Liver (tissue), 3 donors: ENCODE measurements around the gene AMOTL1.

Experiments
- CTCF ChIP-seq: fragments of 150-350 bp; IDR thresholded peaks from 2 replicates; pipeline ENCODE4 v1.5.1; 2017; ENCODE audit warnings: improper control_type of control experiment, low read depth, low read length; ENCODE audit not compliant: missing input control
- EGR1 ChIP-seq, 2 donors: IDR thresholded peaks; 2 replicates each; pipeline ENCODE4 v1.6.1; 2016 to 2018; ENCODE audit warnings: antibody characterized with exemption in 2 of 2, low read depth in 2 of 2
- FOXA1 ChIP-seq: IDR thresholded peaks from 2 replicates; pipeline ENCODE4 v1.6.1; 2016; ENCODE audit warnings: antibody characterized with exemption
- FOXA2 ChIP-seq: IDR thresholded peaks from 2 replicates; pipeline ENCODE4 v1.6.1; 2016; ENCODE audit warnings: antibody characterized with exemption
- GABPA ChIP-seq, 2 donors: IDR thresholded peaks in 1 of 2; conservative IDR thresholded peaks in 1 of 2; 2 replicates each; pipeline ENCODE4 v1.6.1; 2016; ENCODE audit warnings: antibody characterized with exemption in 2 of 2, mild to moderate bottlenecking in 1 of 2, moderate library complexity in 1 of 2
- HNF4A ChIP-seq, 2 donors: conservative IDR thresholded peaks; 2 replicates each; pipeline ENCODE4 v1.6.1; 2016; ENCODE audit warnings: antibody characterized with exemption in 2 of 2, mild to moderate bottlenecking in 2 of 2
- MAX ChIP-seq: IDR thresholded peaks from 2 replicates; pipeline ENCODE4 v1.6.1; 2016; ENCODE audit warnings: antibody characterized with exemption
- RAD21 ChIP-seq, 2 donors: IDR thresholded peaks; 2 replicates each; pipeline ENCODE4 v1.6.1; 2016; ENCODE audit warnings: antibody characterized with exemption in 2 of 2, mild to moderate bottlenecking in 2 of 2
- SP1 ChIP-seq: IDR thresholded peaks from 2 replicates; pipeline ENCODE4 v1.6.1; 2018; ENCODE audit warnings: antibody characterized with exemption, mild to moderate bottlenecking
- TAF1 ChIP-seq: conservative IDR thresholded peaks from 2 replicates; pipeline ENCODE4 v1.6.1; 2016; ENCODE audit warnings: antibody characterized with exemption, mild to moderate bottlenecking
- YY1 ChIP-seq: IDR thresholded peaks from 2 replicates; pipeline ENCODE4 v1.6.1; 2016; ENCODE audit warnings: antibody characterized with exemption, mild to moderate bottlenecking
- TF ChIP-seq, protein P1 (sequence below): IDR thresholded peaks from 2 replicates; pipeline ENCODE4 v1.6.1; 2016; ENCODE audit warnings: antibody characterized with exemption
- TF ChIP-seq, protein P2 (sequence below): IDR thresholded peaks from 2 replicates; pipeline ENCODE4 v1.6.1; 2016; ENCODE audit warnings: antibody characterized with exemption, mild to moderate bottlenecking
- donor health status: healthy.
- donor health status: healthy.

GRCh38 chr11:94884376-94884775 is 116.2 kb downstream of the AMOTL1 start:
- TF ChIP-seq EGR1 (IDR thresholded peaks at IDR 0.05; ENCODE audit: low read depth in 2 of 2), result no peak
- TF ChIP-seq MAX, result no peak
- no peak for TF ChIP-seq CTCF
- no peak for TF ChIP-seq TAF1
- TF ChIP-seq SP1, result no peak
- TF ChIP-seq, protein P1, sequence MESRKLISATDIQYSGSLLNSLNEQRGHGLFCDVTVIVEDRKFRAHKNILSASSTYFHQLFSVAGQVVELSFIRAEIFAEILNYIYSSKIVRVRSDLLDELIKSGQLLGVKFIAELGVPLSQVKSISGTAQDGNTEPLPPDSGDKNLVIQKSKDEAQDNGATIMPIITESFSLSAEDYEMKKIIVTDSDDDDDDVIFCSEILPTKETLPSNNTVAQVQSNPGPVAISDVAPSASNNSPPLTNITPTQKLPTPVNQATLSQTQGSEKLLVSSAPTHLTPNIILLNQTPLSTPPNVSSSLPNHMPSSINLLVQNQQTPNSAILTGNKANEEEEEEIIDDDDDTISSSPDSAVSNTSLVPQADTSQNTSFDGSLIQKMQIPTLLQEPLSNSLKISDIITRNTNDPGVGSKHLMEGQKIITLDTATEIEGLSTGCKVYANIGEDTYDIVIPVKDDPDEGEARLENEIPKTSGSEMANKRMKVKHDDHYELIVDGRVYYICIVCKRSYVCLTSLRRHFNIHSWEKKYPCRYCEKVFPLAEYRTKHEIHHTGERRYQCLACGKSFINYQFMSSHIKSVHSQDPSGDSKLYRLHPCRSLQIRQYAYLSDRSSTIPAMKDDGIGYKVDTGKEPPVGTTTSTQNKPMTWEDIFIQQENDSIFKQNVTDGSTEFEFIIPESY, result no peak
- no peak for TF ChIP-seq FOXA2
- TF ChIP-seq RAD21 (IDR thresholded peaks at IDR 0.05), result no peak
- TF ChIP-seq, protein P2, sequence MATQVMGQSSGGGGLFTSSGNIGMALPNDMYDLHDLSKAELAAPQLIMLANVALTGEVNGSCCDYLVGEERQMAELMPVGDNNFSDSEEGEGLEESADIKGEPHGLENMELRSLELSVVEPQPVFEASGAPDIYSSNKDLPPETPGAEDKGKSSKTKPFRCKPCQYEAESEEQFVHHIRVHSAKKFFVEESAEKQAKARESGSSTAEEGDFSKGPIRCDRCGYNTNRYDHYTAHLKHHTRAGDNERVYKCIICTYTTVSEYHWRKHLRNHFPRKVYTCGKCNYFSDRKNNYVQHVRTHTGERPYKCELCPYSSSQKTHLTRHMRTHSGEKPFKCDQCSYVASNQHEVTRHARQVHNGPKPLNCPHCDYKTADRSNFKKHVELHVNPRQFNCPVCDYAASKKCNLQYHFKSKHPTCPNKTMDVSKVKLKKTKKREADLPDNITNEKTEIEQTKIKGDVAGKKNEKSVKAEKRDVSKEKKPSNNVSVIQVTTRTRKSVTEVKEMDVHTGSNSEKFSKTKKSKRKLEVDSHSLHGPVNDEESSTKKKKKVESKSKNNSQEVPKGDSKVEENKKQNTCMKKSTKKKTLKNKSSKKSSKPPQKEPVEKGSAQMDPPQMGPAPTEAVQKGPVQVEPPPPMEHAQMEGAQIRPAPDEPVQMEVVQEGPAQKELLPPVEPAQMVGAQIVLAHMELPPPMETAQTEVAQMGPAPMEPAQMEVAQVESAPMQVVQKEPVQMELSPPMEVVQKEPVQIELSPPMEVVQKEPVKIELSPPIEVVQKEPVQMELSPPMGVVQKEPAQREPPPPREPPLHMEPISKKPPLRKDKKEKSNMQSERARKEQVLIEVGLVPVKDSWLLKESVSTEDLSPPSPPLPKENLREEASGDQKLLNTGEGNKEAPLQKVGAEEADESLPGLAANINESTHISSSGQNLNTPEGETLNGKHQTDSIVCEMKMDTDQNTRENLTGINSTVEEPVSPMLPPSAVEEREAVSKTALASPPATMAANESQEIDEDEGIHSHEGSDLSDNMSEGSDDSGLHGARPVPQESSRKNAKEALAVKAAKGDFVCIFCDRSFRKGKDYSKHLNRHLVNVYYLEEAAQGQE, result no peak
- TF ChIP-seq HNF4A (conservative IDR thresholded peaks at IDR 0.05), result no peak
- no peak for TF ChIP-seq FOXA1
- TF ChIP-seq YY1, result no peak
- no peak for TF ChIP-seq GABPA (IDR thresholded peaks at IDR 0.05 in 1 of 2, conservative IDR thresholded peaks at IDR 0.05 in 1 of 2)
